Measurements from ENCODE around the gene CNIH3. TPM values are rescaled to one million over a fixed set of nuclear protein-coding genes. Genes with fewer than 3 reads are reported as not detected.

The CNIH3 gene
- total RNA-seq, 1 experiment from 2014 or later, result 4.2 TPM

DNA sequence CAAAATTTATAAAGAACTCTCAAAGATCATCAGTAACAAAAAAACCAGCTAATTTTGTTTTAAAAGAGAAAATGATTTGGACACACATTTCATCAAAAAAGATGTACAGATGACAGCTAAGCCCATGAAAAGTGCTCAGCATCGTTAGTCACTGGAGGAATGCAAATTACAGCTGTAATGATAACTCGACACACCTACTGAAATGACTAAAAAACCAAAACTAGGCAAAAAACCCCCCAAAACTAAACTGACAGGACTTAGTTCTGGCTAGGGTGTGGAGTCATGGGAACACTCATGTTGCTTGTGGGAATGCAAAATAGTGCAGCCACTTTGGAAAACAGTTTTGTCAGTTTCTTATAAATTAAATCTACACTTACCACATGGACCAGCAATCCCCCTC, 59.5 kb downstream of the CNIH3 start:
- no peak overlapping the region for H3K4ac ChIP-seq (ENCODE audit: low read depth, low read length)
- H3K79me2 ChIP-seq (ENCODE audit: insufficient read depth, low read length), result no peaks in the 10 kb centered on the region
- H2BK15ac ChIP-seq (ENCODE audit: low read depth, low read length), result no peak overlapping the region
- no peak overlapping the region for H3K4me3 Mint-ChIP-seq
- TF ChIP-seq CTCF (conservative IDR thresholded peaks at IDR 0.05), result no peak
- no peaks in the 10 kb centered on the region for H3K27me3 Mint-ChIP-seq (ENCODE audit: low read depth)
- H3K79me1 ChIP-seq (ENCODE audit: insufficient read depth, low read depth, low read length, poor library complexity, severe bottlenecking), result no peaks in the 10 kb centered on the region
- DNase-seq, result no peak
- H4K8ac ChIP-seq (replicated peaks; ENCODE audit: insufficient read length, low read depth, low read length), result no peak overlapping the region
- H3K27ac Mint-ChIP-seq, result no peak overlapping the region
- H3K36me3 Mint-ChIP-seq (ENCODE audit: insufficient read depth in 1 of 3, low read depth in 3 of 3), result no peaks in the 10 kb centered on the region
- H3K4me1 Mint-ChIP-seq, result peaks cover 4 to 5% of the 10 kb centered on the region in 2 experiments; a peak in 2 of 4 replicates
- H2BK120ac ChIP-seq (ENCODE audit: low read depth, low read length, poor library complexity, severe bottlenecking), result no peak overlapping the region
- no peak overlapping the region for H3T11ph ChIP-seq (ENCODE audit: low read length)
- H3K23ac ChIP-seq (ENCODE audit: insufficient read length, low read depth, low read length), result no peak overlapping the region
- H3K23me2 ChIP-seq (ENCODE audit: insufficient read length, low read depth, low read length, poor library complexity, severe bottlenecking), result no peaks in the 10 kb centered on the region
- no peak overlapping the region for H3K4me2 ChIP-seq (ENCODE audit: insufficient read depth, insufficient read length, low read length)
- no peak overlapping the region for H3K18ac ChIP-seq (ENCODE audit: insufficient read length, low read depth, low read length)
- no peaks in the 10 kb centered on the region for H3K27me3 ChIP-seq (ENCODE audit: insufficient read depth, low read length)
- H2AK5ac ChIP-seq (ENCODE audit: insufficient read length, low read length), result no peak overlapping the region
- no peak overlapping the region for H2BK20ac ChIP-seq (ENCODE audit: low read depth, low read length, poor library complexity, severe bottlenecking)
- no peak overlapping the region for H4K91ac ChIP-seq (ENCODE audit: insufficient read length, low read depth, low read length)
- WGBS (ENCODE audit: extremely low coverage, insufficient read length, low lambda C conversion rate), result no CpG with 5 or more reads among the region's 2 CpGs
- no peak overlapping the region for H3K56ac ChIP-seq (ENCODE audit: insufficient read length, low read depth, low read length)
- peaks cover 6% of the 10 kb centered on the region; the same call in 1 of the 2 replicates for H3K4me1 ChIP-seq (ENCODE audit: insufficient read depth, low read length)
- no peak overlapping the region for H2BK12ac ChIP-seq (ENCODE audit: insufficient read length, low read depth, low read length)
- no peak overlapping the region for H3K27ac ChIP-seq (ENCODE audit: insufficient read length, low read depth, low read length)
- H3K9me3 Mint-ChIP-seq, result no peaks in the 10 kb centered on the region
- no peak overlapping the region for H2BK5ac ChIP-seq (ENCODE audit: insufficient read length, low read length)
- no peak overlapping the region for H3K14ac ChIP-seq (ENCODE audit: insufficient read depth, low read length)
- H2AFZ ChIP-seq (ENCODE audit: low read length), result no peak overlapping the region
- H3K9me3 ChIP-seq (ENCODE audit: control insufficient read depth, low read depth, low read length), result no peaks in the 10 kb centered on the region
- no peak overlapping the region for H3K9ac ChIP-seq (ENCODE audit: extremely low read depth, insufficient read length, low read length)
- H4K5ac ChIP-seq (ENCODE audit: insufficient read length, low read depth, low read length), result no peak overlapping the region
- no peaks in the 10 kb centered on the region for H4K20me1 ChIP-seq (ENCODE audit: control insufficient read depth, insufficient read depth, insufficient read length)
